ENCODE results near the gene E2F8.

GRCh38 chr11:19281555-19281954 is 40.8 kb upstream of the E2F8 start:
- TF ChIP-seq, protein P1, sequence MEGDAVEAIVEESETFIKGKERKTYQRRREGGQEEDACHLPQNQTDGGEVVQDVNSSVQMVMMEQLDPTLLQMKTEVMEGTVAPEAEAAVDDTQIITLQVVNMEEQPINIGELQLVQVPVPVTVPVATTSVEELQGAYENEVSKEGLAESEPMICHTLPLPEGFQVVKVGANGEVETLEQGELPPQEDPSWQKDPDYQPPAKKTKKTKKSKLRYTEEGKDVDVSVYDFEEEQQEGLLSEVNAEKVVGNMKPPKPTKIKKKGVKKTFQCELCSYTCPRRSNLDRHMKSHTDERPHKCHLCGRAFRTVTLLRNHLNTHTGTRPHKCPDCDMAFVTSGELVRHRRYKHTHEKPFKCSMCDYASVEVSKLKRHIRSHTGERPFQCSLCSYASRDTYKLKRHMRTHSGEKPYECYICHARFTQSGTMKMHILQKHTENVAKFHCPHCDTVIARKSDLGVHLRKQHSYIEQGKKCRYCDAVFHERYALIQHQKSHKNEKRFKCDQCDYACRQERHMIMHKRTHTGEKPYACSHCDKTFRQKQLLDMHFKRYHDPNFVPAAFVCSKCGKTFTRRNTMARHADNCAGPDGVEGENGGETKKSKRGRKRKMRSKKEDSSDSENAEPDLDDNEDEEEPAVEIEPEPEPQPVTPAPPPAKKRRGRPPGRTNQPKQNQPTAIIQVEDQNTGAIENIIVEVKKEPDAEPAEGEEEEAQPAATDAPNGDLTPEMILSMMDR (IDR thresholded peaks at IDR 0.05), result no peak
- TF ChIP-seq POLR2A (IDR thresholded peaks at IDR 0.05), result no peak

Measured in body of pancreas (tissue), 4 donors.